GM19455 (cell line): ENCODE data around the gene SGO2.

Source experiments
- ATAC-seq: cut with Tn5 transposase; IDR thresholded peaks from one replicate; pipeline ENCODE4 v1.9.1; 2021; ENCODE audit not compliant: unreplicated experiment

The SGO2 gene, protein sequence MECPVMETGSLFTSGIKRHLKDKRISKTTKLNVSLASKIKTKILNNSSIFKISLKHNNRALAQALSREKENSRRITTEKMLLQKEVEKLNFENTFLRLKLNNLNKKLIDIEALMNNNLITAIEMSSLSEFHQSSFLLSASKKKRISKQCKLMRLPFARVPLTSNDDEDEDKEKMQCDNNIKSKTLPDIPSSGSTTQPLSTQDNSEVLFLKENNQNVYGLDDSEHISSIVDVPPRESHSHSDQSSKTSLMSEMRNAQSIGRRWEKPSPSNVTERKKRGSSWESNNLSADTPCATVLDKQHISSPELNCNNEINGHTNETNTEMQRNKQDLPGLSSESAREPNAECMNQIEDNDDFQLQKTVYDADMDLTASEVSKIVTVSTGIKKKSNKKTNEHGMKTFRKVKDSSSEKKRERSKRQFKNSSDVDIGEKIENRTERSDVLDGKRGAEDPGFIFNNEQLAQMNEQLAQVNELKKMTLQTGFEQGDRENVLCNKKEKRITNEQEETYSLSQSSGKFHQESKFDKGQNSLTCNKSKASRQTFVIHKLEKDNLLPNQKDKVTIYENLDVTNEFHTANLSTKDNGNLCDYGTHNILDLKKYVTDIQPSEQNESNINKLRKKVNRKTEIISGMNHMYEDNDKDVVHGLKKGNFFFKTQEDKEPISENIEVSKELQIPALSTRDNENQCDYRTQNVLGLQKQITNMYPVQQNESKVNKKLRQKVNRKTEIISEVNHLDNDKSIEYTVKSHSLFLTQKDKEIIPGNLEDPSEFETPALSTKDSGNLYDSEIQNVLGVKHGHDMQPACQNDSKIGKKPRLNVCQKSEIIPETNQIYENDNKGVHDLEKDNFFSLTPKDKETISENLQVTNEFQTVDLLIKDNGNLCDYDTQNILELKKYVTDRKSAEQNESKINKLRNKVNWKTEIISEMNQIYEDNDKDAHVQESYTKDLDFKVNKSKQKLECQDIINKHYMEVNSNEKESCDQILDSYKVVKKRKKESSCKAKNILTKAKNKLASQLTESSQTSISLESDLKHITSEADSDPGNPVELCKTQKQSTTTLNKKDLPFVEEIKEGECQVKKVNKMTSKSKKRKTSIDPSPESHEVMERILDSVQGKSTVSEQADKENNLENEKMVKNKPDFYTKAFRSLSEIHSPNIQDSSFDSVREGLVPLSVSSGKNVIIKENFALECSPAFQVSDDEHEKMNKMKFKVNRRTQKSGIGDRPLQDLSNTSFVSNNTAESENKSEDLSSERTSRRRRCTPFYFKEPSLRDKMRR

DNA sequence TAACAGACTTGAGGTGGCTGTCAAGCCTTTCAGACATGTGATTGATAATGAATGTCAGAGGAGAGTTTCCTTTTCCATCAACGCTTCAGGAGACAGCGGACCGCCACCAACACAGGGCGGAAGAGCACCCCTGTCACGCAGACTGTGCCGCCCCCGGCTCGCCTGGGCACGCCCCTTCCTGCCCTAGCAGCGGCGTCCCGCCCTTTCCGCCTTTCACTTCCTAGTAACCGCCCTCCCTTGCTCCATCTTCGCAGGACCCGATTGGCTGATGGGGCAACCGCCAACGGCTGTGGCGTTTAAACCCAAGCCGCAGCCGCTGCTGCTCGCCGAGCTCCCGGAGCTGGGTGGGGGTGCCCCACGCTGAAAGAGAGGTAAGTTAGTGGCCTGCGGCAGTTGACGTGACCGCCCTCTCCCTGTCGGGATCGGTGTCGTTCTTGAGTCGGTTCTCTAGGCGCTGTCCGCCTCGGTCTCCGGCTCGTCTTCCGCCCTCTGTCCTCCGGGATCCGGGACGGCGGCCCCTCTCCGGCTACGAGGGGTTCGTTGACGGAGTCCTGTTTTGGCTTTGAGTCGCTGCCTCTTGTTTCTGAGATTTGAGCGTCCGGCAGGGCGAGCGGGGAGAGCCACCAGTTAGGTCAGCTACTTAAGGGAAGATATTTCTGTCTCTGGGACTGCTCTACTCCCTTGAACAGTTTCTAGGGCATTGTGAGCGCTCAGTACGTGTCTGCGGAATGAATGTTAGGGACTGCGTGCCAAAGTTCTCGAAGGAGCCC is at the start of gene SGO2:
Gene SGO2, plus strand, starts transcription at position 326 of the 770 bp plus-strand sequence. CDS start 6,769 bp downstream, outside the sequence.
- peak; percentile 100 for ATAC-seq

DNA sequence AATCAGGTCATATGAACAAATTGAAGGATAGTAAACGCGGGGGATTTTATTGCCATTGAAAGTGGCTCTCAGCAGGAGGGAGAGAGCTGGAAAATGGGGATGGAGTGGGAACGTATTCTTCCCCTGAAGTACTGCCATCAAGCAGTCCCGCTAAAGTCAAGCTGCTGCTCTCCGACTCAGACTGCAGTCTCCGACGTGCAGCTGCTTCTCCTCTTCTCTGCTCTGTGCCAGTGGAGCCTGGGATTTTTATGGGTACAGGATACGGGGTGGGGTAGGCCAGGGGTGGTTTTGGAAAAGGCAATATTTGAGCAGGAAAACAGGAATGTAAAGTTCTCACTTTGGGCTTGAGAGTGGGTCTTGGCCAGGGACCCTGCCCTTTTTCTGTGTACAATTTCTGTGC is 49.2 kb upstream of the SGO2 start:
- no peak for ATAC-seq

DNA sequence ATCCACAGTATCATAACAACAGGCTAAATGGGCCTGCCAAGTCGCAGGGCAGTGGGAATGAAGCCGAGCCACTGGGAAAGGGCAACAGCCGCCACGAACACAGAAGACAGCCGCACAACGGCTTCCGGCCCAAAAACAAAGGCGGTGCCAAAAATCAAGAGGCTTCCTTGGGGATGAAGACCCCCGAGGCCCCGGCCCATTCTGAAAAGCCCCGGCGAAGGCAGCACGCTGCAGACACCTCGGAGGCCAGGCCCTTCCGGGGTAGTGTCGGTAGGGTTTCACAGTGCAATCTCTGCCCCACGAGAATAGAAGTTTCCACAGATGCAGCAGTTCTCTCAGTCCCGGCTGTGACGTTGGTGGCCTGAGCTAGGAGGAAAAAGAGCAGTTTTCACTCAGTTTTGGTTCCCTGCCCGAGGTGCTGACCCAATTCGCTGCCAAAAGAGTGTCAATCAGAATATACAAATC is 48.3 kb upstream of the SGO2 start:
- no peak for ATAC-seq

DNA sequence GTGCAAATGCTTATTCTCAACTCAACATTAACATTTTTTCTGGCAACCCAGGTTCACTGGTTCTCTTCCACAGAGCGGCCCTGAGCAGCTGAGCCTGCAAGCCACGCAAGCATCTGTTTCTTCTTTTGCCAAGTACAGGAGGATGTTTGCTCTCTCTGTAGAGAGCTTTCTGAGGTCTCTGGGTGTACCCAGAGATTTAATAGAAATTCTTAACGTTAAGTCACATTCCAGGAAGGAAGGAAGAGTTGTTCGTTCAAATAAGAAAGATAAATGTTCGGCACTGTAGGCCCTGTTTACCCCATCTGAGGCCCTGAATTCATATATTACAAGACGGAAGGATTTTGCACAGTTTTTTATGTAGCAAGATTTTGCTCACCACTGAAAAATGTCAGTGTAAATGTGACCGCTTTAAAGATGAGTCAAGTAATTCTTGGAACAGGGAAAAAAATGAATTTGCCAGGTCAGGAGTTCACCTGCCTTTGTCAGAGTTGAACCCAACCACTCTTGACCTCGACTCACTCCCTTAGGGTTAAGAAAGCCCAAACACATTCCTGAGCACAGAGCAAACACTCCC is 46.2 kb upstream of the SGO2 start:
- ATAC-seq = no peak

DNA sequence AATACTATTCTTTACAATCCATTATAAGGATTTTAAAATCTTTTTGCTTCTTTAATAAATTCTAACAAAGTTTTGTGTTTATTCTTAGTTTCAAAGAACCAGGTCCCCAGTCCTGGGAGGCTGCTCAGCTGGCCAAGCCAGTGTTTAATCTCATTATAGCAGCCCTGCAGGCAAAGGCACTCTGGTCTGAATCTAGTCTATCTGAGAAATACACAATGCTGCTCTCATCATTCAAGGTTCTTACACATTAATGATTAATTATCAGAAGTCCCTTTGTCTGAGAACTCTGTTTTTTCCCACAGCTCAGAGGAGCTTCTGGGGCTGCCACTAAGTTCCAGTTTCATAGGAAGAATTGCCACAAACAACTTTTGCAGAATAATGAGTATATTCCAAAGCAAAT is 43.8 kb upstream of the SGO2 start:
- no peak for ATAC-seq

DNA sequence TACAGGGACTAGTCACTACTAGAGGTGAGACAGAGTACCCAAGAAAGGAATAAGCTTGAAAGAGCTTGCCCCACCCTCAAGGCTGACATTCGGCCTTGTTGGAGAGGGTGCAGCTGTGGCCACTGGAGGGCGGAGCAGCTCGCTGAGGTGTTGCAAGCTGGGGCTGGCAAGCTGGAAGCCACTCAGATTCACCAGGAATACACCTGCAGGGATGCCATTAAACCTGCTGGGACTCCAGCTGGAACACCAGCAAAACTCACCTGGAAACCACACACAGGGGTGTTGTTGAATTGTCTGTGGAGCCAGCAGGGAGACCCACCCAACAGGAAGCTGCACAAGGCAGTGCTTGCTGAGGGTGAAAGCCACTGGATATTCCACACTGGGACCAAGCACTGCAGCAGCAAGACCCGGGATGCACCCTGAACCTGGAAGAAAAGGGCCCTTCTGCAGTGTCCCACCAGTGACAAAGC is 42.2 kb upstream of the SGO2 start:
- ATAC-seq = peak; percentile 63

DNA sequence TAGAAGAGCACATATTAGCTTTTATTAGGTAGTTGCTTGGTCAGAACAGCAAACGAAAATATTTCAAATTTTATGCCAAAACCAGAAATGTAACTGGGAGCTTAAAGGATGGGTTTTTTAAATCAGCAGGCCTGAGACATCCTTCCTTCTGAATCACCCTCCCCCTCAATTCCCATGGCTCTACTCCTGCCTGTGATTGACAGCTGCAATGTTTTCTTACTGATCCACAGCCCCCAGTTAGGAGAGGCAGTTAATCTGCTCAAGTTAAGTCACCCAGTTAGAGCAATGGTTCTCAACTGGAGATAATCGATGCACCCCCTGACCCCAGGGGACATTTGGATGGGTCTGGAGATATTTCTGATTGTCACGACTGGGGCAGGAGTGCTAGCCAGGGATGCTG is 41.1 kb upstream of the SGO2 start:
- ATAC-seq = no peak

DNA sequence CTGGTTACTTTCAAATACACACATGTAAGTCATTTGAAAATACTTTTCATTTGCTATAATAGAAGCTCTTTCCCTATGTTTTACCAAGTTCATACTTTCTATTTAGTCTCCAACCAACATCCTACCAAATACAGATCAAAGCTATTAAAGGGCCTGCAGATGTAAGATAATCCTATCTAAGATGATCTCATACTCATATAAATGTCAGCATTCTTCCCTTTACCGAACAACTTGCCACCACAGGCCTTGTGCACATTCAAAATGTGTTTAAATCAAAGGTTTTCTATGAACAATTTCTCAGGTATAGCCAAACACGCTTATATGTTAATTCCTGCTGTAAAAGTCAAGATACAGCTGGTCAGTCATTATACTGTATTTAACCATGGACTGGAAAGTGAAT is 39.5 kb upstream of the SGO2 start:
- no peak for ATAC-seq

DNA sequence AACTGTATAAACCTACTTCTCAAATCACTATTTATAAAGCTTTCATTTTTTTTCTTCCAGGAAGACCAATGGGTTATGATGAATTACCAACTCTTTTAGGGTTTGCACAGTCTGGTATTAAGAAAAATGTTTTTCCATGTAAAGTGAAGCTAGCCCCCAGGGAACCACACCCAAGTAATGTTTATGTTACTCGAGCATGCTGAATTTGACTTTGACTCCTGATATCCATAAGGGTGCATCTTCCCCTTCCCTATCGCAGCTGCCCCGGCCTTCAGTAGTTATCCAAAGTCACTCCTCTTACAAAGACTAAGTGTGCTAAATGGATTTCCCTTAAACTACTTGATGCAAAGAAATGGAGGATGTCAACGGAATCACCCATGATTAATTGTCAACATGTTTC is 37.8 kb upstream of the SGO2 start:
- no peak for ATAC-seq

DNA sequence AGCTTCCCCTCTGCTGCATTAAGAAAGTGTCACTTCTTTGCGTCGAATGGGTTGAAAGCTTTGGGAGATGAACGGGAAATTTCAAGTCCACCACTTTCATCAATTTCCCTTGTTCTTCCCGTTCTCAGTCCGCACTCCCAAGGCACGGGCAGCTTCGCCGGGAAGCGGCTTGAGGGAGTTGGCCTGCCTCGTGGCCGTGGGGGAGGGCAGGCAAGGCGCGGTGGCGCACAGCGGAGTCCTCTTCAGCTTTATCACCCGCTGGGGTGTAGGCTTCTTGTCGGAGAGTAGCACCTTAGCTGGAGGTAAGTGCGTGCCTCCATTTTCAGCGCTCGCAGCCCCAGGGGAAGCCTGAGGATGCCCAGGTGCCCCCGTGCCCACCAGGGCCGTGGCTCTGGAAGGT is 36.0 kb upstream of the SGO2 start:
- ATAC-seq = no peak

DNA sequence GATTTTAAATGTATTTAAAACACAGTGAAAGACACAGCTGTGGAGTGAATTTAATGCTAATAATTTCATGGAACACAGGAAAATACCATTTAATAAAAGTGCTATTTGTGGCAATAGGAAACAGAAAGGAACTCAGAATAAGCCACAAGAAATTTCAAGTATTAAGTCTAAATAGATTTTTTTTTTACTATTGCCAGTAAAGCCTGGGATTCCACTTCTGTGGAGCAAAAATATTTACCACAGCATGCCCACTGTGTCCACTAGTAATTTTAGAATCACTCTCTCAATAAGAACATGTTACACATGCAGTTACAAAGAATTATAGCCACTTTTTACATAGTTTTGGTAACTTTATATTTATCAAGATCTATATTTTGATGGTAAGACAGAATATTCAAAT is 33.4 kb upstream of the SGO2 start:
- ATAC-seq = no peak

DNA sequence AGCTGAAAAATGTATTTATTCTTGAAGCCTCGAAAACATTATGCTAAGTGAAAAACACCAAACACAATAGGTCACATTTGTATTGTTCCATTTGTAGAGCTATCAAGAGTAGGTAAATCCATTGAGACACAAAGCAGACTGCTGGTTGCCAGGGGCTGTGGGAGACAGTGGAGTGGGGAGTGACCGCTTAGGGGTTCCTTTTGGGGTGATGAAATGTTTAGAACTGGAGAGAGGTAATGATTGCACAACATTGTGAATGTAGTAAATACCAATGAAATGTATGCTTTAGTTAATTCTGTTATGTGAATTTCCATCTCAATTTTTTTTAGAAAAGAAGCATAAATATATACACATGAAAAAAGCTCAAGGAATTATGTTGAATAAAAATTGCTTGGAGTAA is 32.0 kb upstream of the SGO2 start:
- ATAC-seq = no peak

DNA sequence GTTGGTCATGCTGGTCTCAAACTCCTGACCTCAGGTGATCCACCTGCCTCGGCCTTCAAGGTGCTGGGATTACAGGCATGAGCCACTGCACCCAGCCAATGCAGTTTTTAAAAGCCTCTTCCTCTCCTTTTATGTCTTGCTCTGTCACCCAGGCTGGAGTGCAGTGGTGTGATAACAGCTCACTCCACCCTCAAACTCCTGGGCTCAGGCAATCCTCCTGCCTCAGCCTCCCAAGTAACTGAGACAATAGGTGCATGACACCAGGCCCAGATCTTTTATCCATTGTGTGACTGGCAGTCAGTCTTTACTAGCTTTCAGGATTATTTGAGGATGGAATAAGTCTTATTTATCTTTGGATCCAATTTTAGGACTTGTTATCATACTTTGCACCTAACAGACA is 29.3 kb upstream of the SGO2 start:
- no peak for ATAC-seq

DNA sequence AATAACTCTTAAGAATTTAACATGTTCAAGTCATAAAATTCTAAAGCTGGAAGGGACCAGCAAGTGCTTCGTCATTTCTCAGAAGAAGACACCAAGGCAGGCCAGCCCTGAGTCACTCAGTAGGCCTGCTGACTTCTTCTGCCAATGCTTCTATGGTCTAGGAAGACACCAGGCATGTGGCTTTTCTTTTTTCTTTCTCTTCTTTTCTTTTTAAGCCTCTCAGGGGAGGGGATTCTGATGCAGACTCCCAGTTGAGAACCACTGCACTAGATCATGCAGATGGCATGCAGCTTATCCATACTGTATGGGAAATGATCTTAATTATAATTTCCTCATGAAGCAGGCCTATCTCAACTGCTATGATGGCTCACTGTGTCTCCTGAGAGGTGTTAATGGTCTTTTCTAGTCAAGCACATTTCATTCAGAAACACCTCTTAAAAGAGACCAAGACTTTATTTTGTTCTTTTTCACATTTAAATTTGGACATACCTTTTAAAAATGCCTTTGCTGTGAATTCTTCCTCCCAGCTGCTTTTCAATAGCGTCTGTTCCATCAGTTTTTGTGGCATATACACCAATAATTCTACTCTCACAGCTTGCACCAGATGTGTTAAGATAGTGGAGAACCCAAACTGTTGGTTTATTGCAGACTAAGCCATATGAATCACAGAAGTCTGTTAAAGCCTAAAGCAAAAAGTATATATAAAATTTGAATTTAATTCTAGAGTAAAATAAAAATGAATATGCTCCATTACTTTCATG is 27.4 kb upstream of the SGO2 start:
- ATAC-seq = no peak

DNA sequence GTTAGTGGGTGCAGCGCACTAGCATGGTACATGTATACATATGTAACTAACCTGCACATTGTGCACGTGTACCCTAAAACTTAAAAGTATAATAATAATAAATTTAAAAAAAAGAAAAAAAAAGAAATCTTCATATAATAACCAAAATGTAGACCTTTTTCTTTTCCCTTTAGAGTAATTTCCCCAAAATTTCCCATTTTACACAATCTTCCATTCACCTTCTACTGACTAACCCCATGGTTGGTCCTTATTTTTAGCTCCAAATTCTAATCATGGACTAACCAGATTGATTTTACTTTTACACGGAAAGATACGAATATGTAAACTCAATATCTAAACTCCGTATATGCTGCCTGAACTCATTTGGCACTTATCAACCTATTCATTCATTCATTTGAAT is 23.8 kb upstream of the SGO2 start:
- ATAC-seq = no peak

DNA sequence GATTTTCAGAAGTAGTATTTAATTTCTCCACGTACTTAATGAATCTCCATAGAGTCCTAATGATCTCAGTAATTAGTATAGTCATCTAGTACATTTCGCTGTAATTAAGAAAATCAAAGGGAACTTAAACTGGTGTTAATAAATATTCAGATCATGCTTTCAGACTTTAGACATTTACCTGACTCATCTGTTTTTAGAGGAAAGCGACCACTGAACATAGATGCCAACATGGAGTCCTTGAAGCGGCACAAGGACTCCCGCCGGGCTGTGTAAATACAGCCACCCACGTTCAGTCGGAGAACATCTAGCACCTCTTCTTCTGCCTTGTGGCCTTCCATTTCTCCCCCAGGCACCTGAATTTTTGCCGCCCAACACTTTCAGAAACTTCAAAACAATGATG is 19.3 kb upstream of the SGO2 start:
- ATAC-seq = no peak

DNA sequence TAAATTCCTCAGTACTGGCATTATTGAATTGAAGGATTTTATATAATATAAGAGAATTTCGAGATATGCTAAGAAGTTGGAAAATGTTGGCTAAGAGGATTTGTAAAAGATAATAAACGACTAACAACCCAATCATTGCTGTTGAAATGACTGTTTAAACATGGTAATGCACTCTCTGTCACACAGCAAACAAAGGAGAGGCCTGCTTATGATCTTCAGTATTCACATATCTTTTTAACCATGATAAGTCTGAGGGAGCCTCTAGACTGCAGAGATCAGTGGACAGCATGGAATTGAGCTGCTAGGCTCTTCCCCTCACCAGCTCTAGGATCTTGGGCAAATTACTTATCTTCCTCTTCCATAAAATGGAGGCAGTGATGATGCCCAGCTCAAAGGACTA is 18.8 kb upstream of the SGO2 start:
- ATAC-seq = no peak

DNA sequence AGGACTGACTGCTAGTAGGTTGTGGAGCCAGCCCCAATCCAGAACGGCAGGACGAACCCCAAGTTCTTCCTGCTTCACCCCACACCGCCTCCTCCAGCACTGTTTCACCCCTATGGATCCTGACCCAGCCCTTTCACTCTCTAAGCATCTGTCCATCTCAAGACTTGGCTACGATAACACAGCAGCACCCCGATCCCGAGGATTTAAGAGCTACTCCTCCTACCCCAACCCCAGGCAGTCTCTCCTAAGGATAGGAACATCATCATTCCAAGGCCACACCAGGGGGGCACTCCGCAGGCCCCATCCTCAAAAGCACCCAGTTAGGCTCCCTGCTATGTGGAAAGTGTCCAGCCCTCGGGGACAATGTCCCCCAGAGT is 16.8 kb upstream of the SGO2 start:
- no peak for ATAC-seq
